IPS DF 6.9 (cell line): Measurements from ENCODE around the gene CACNA1C.

Source experiments
- DNase-seq: peaks from one replicate; pipeline ENCODE4 v3.0.0-alpha.2; 2013; ENCODE audit warnings: low read depth, low spot score
- H3K27ac ChIP-seq: one replicate; pipeline ENCODE4 v1.5.1; 2013; ENCODE audit warnings: low read length, control low read depth
- H3K27me3 ChIP-seq: 2 replicates; pipeline ENCODE4 v1.6.1; 2013; ENCODE audit warnings: mild to moderate bottlenecking, low read length; ENCODE audit not compliant: control insufficient read depth, insufficient read depth
- H3K36me3 ChIP-seq: 2 replicates; pipeline ENCODE4 v1.6.1; 2013; ENCODE audit warnings: low read length; ENCODE audit not compliant: control insufficient read depth, insufficient read depth
- H3K4me1 ChIP-seq: 2 replicates; pipeline ENCODE4 v1.6.1; 2013; ENCODE audit warnings: low read length; ENCODE audit not compliant: control insufficient read depth, insufficient read depth
- H3K4me3 ChIP-seq: 2 replicates; pipeline ENCODE4 v1.5.1; 2013; ENCODE audit warnings: mild to moderate bottlenecking, low read length
- H3K9me3 ChIP-seq: 2 replicates; pipeline ENCODE4 v1.6.1; 2013; ENCODE audit warnings: low read length, inconsistent platforms; ENCODE audit not compliant: control insufficient read depth, insufficient read depth
- WGBS: extraction: QIAGEN DNeasy Blood & Tissue Kit; methylation state at CpG from one replicate; pipeline ENCODE4 v1.1.7; 2013; ENCODE audit warnings: mixed read lengths, missing lambda C conversion rate; ENCODE audit not compliant: insufficient read length, insufficient coverage; 5-methylcytosine and 5-hydroxymethylcytosine counted together

Gene CACNA1C

GRCh38 chr12:2075508-2076195 is 22.9 kb downstream of the CACNA1C start:
- H3K4me3 ChIP-seq: no peak overlapping the region
- WGBS: no CpG with 5 or more reads among the region's 9 CpGs

GRCh38 chr12:2076196-2076570 is 23.4 kb downstream of the CACNA1C start:
- Histone ChIP-seq H3K27me3 (no peaks in the 10 kb centered on the region), H3K4me3 (no peak overlapping the region), H3K36me3 (no peaks in the 10 kb centered on the region), H3K9me3 (no peaks in the 10 kb centered on the region), H3K27ac (no peak overlapping the region), H3K4me1 (no peaks in the 10 kb centered on the region; the same call in 1 of the 2 replicates)
- DNase-seq: no peak
- WGBS: 100% methylated on average over 1 of the region's 9 CpGs

More at GRCh38 chr12:2075508-2076195, 22.9 kb downstream of the CACNA1C start:
- Histone ChIP-seq H3K27ac (no peak overlapping the region), H3K36me3 (no peaks in the 10 kb centered on the region), H3K4me1 (no peaks in the 10 kb centered on the region; the same call in 1 of the 2 replicates), H3K27me3 (no peaks in the 10 kb centered on the region), H3K9me3 (no peaks in the 10 kb centered on the region)
- no peak for DNase-seq

GRCh38 chr12:2076728-2077127 is 23.9 kb downstream of the CACNA1C start:
- Histone ChIP-seq H3K4me1 (no peaks in the 10 kb centered on the region; the same call in 1 of the 2 replicates), H3K36me3 (no peaks in the 10 kb centered on the region), H3K27me3 (no peaks in the 10 kb centered on the region), H3K4me3 (no peak overlapping the region), H3K9me3 (no peaks in the 10 kb centered on the region), H3K27ac (no peak overlapping the region)
- DNase-seq: no peak
- WGBS: no CpG with 5 or more reads among the region's 10 CpGs

GRCh38 chr12:2080604-2081003 is 27.8 kb downstream of the CACNA1C start:
- H3K4me1 ChIP-seq: no peaks in the 10 kb centered on the region; the same call in 1 of the 2 replicates
- H3K27ac ChIP-seq: no peak overlapping the region
- no peak overlapping the region for H3K4me3 ChIP-seq
- no peaks in the 10 kb centered on the region for H3K27me3 ChIP-seq
- no peak for DNase-seq
- H3K9me3 ChIP-seq: no peaks in the 10 kb centered on the region
- H3K36me3 ChIP-seq: no peaks in the 10 kb centered on the region

GRCh38 chr12:2082321-2082720 is 29.5 kb downstream of the CACNA1C start:
- no peak overlapping the region for H3K27ac ChIP-seq
- no peak for DNase-seq
- H3K27me3 ChIP-seq: no peaks in the 10 kb centered on the region
- no peak overlapping the region for H3K4me3 ChIP-seq
- no CpG with 5 or more reads among the region's 6 CpGs for WGBS
- no peaks in the 10 kb centered on the region; the same call in 1 of the 2 replicates for H3K4me1 ChIP-seq
- no peaks in the 10 kb centered on the region for H3K36me3 ChIP-seq
- H3K9me3 ChIP-seq: no peaks in the 10 kb centered on the region

GRCh38 chr12:2083008-2083407 is 30.2 kb downstream of the CACNA1C start:
- H3K4me1 ChIP-seq: no peaks in the 10 kb centered on the region; the same call in 1 of the 2 replicates
- no peak overlapping the region for H3K27ac ChIP-seq
- H3K9me3 ChIP-seq: no peaks in the 10 kb centered on the region
- no peaks in the 10 kb centered on the region for H3K27me3 ChIP-seq
- WGBS: no CpG with 5 or more reads among the region's 1 CpG
- no peaks in the 10 kb centered on the region for H3K36me3 ChIP-seq
- no peak for DNase-seq
- no peak overlapping the region for H3K4me3 ChIP-seq

- no CpG with 5 or more reads among the region's 1 CpG for WGBS
- no peak for DNase-seq
- Histone ChIP-seq H3K9me3 (no peaks in the 10 kb centered on the region), H3K27ac (no peak overlapping the region), H3K4me3 (no peak overlapping the region), H3K27me3 (no peaks in the 10 kb centered on the region), H3K36me3 (no peaks in the 10 kb centered on the region), H3K4me1 (no peaks in the 10 kb centered on the region; the same call in 1 of the 2 replicates)
Measured at GRCh38 chr12:2083561-2083960, 30.8 kb downstream of the CACNA1C start.

GRCh38 chr12:2084553-2085296 is 31.9 kb downstream of the CACNA1C start:
- no peak overlapping the region for H3K27ac ChIP-seq
- no peaks in the 10 kb centered on the region for H3K36me3 ChIP-seq
- no peaks in the 10 kb centered on the region for H3K9me3 ChIP-seq
- H3K27me3 ChIP-seq: no peaks in the 10 kb centered on the region
- H3K4me3 ChIP-seq: no peak overlapping the region
- no peaks in the 10 kb centered on the region; the same call in 1 of the 2 replicates for H3K4me1 ChIP-seq
- no peak for DNase-seq
- no CpG with 5 or more reads among the region's 4 CpGs for WGBS

- WGBS: no CpG with 5 or more reads among the region's 5 CpGs
- no peak for DNase-seq
- no peaks in the 10 kb centered on the region for H3K4me1 ChIP-seq
- H3K27me3 ChIP-seq: no peaks in the 10 kb centered on the region
- H3K27ac ChIP-seq: no peak overlapping the region
- no peak overlapping the region for H3K4me3 ChIP-seq
- H3K36me3 ChIP-seq: no peaks in the 10 kb centered on the region
- H3K9me3 ChIP-seq: no peaks in the 10 kb centered on the region
Measured at GRCh38 chr12:2092354-2092753, 39.6 kb downstream of the CACNA1C start.

- peaks cover 2% of the 10 kb centered on the region; the same call in 1 of the 2 replicates for H3K4me1 ChIP-seq
- no peak overlapping the region for H3K27ac ChIP-seq
- no peaks in the 10 kb centered on the region for H3K36me3 ChIP-seq
- H3K9me3 ChIP-seq: no peaks in the 10 kb centered on the region
- H3K4me3 ChIP-seq: no peak overlapping the region
- no peaks in the 10 kb centered on the region for H3K27me3 ChIP-seq
- no CpG with 5 or more reads among the region's 6 CpGs for WGBS
- no peak for DNase-seq
Measured at GRCh38 chr12:2092890-2093289, 40.1 kb downstream of the CACNA1C start.
